Stomach (tissue), 9 donors: ENCODE measurements around the gene SORCS2. TPM values are rescaled to one million over a fixed set of nuclear protein-coding genes. Genes with fewer than 3 reads are reported as not detected.

Experiments
- DNase-seq, 2 donors: peaks; one replicate each; pipeline versions ENCODE4 v3.0.0 to v3.0.0-alpha.2; 2013 to 2019
- H3K27ac ChIP-seq, 5 donors: fragments of 200-600 bp in 4 of 5; sonication (generic) in 4 of 5; one replicate each; pipeline ENCODE4 v1.5.1; 2013 to 2019; ENCODE audit warnings: mild to moderate bottlenecking in 1 of 5, moderate library complexity in 1 of 5
- H3K27me3 ChIP-seq, 3 donors: fragments of 200-600 bp; sonication (generic); one replicate each; pipeline ENCODE4 v1.5.1; 2017 to 2019; ENCODE audit warnings: mixed run types in 1 of 3
- H3K36me3 ChIP-seq, 4 donors: fragments of 200-600 bp; sonication (generic); 1 replicate in 3 of 4; 2 replicates in 1 of 4; pipeline ENCODE4 v1.5.1; 2016 to 2019
- H3K4me1 ChIP-seq, 4 donors: fragments of 200-600 bp; sonication (generic); one replicate each; pipeline ENCODE4 v1.5.1; 2016 to 2019
- H3K4me3 ChIP-seq, 4 donors: fragments of 200-600 bp; sonication (generic) in 3 of 4; one replicate each; pipeline ENCODE4 v1.5.1; 2016 to 2019; ENCODE audit warnings: mild to moderate bottlenecking in 1 of 4
- H3K9me3 ChIP-seq, 4 donors: fragments of 200-600 bp; sonication (generic); one replicate each; pipeline ENCODE4 v1.5.1; 2016 to 2019
- CTCF ChIP-seq, 7 experiments: fragments of 450-650 bp in 4 of 7; fragments of 200-600 bp in 3 of 7; sonication (generic) in 3 of 7; IDR thresholded peaks; one replicate each; pipeline ENCODE4 v1.5.1; 2016 to 2019; ENCODE audit warnings: antibody characterized with exemption in 7 of 7, control low read depth in 2 of 7, mild to moderate bottlenecking in 1 of 7
- EP300 ChIP-seq: sonication (generic); formaldehyde crosslinking; IDR thresholded peaks from one replicate; pipeline ENCODE4 v1.6.1; 2017; ENCODE audit warnings: antibody characterized with exemption
- POLR2A ChIP-seq, 4 donors: fragments of 450-650 bp; IDR thresholded peaks; one replicate each; pipeline ENCODE4 v1.6.1; 2016; ENCODE audit warnings: antibody characterized with exemption in 4 of 4, control low read depth in 2 of 4, mild to moderate bottlenecking in 1 of 4, moderate library complexity in 1 of 4
- POLR2AphosphoS5 ChIP-seq, 3 donors: sonication (generic); formaldehyde crosslinking; IDR thresholded peaks; one replicate each; pipeline ENCODE4 v1.6.1; 2016; ENCODE audit warnings: antibody characterized with exemption in 3 of 3
- WGBS, 5 donors: extraction: QIAGEN DNeasy Blood & Tissue Kit in 3 of 5; methylation state at CpG; one replicate each; pipeline versions ENCODE4 v1.1.5 to v1.1.7; 2013 to 2018; 5-methylcytosine and 5-hydroxymethylcytosine counted together
- intact Hi-C: fragments of 100-400 bp; cut with DNase I; formaldehyde crosslinking; loops from one replicate; pipeline ENCODE4 v1.15.1; 2023; ENCODE audit warnings: low total_unique reads
- polyA plus RNA-seq, 3 donors: library from polyadenylated mRNA; stranded (reverse); fragments of 200-250 nt; gene quantifications; one replicate each; pipeline ENCODE4 v1.2.3, GENCODE V29; 2013
- total RNA-seq, 5 donors: library from RNA; depleted of rRNA; stranded (reverse); fragments of >200 nt; gene quantifications; one replicate each; pipeline versions ENCODE4 v1.1.0 to v1.2.3, GENCODE V29; 2014 to 2016
- donor health status: healthy with polysubstance abuse.
- donor health status: Bipolar disorder and iron deficiency.
- donor health status: healthy.

The SORCS2 gene
- total and polyA plus RNA-seq, 8 donors, result under 0.01 to 13.0 (median 0.50) TPM; not detected in 1

- intact Hi-C loops, result loop anchor here (5.0 kb wide), 1 partner anchor 528 kb away; no protein-coding TSS in a partner anchor
Observed at GRCh38 chr4:7715271-7716009, 523.1 kb downstream of the SORCS2 start.

GRCh38 chr4:7716010-7716721 is 523.8 kb downstream of the SORCS2 start:
- Histone ChIP-seq H3K27ac (no peak overlapping the region), H3K4me3 (no peak overlapping the region), H3K27me3 (peaks cover 0 to 39% (median 9%) of the 10 kb centered on the region in 3 donors), H3K4me1 (peaks cover 0 to 7% (median 5%) of the 10 kb centered on the region in 4 donors), H3K9me3 (peaks cover 0 to 10% (median 3%) of the 10 kb centered on the region in 4 donors), H3K36me3 (peaks cover 0 to 5% (median 0%) of the 10 kb centered on the region in 4 donors)
- WGBS, 5 donors, result 66 to 78% (median 74%) methylated on average over 6 of the region's 6 CpGs
- no peak for DNase-seq
- intact Hi-C loops, result loop anchor here (5.0 kb wide), 1 partner anchor 529 kb away; no protein-coding TSS in a partner anchor
- TF ChIP-seq EP300, result no peak
- no peak for TF ChIP-seq POLR2AphosphoS5 (IDR thresholded peaks at IDR 0.05)
- no peak for TF ChIP-seq CTCF (IDR thresholded peaks at IDR 0.05)
- no peak for TF ChIP-seq POLR2A (IDR thresholded peaks at IDR 0.05)

More at GRCh38 chr4:7715271-7716009, 523.1 kb downstream of the SORCS2 start:
- Histone ChIP-seq H3K36me3 (peaks cover 0 to 5% (median 0%) of the 10 kb centered on the region in 4 donors), H3K9me3 (peaks cover 0 to 10% (median 3%) of the 10 kb centered on the region in 4 donors), H3K4me1 (peaks cover 0 to 7% (median 5%) of the 10 kb centered on the region in 4 donors), H3K27me3 (peaks cover 0 to 32% (median 9%) of the 10 kb centered on the region in 3 donors), H3K4me3 (no peak overlapping the region), H3K27ac (no peak overlapping the region)
- no peak for DNase-seq
- 75 to 81% (median 77%) methylated on average over 11 of the region's 11 CpGs for WGBS, 5 donors
- TF ChIP-seq POLR2AphosphoS5 (IDR thresholded peaks at IDR 0.05) (no peak), POLR2A (IDR thresholded peaks at IDR 0.05) (no peak), CTCF (IDR thresholded peaks at IDR 0.05) (no peak), EP300 (no peak)

- 85 to 89% (median 87%) methylated on average over 11 of the region's 11 CpGs for WGBS, 5 donors
- DNase-seq, result no peak
- peaks cover 0 to 41% (median 9%) of the 10 kb centered on the region in 3 donors for H3K27me3 ChIP-seq
- H3K4me3 ChIP-seq, result no peak overlapping the region
- H3K4me1 ChIP-seq, result peaks cover 0 to 7% (median 5%) of the 10 kb centered on the region in 4 donors
- H3K9me3 ChIP-seq, result peaks cover 0 to 10% (median 3%) of the 10 kb centered on the region in 4 donors
- intact Hi-C loops, result loop anchor here (5.0 kb wide), 1 partner anchor 530 kb away; no protein-coding TSS in a partner anchor
- peaks cover 0 to 5% (median 0%) of the 10 kb centered on the region in 4 donors for H3K36me3 ChIP-seq
- H3K27ac ChIP-seq, result no peak overlapping the region
- TF ChIP-seq POLR2A (IDR thresholded peaks at IDR 0.05), result no peak
- no peak for TF ChIP-seq POLR2AphosphoS5 (IDR thresholded peaks at IDR 0.05)
- TF ChIP-seq EP300, result no peak
- no peak for TF ChIP-seq CTCF (IDR thresholded peaks at IDR 0.05)
Observed at GRCh38 chr4:7717161-7717560, 524.8 kb downstream of the SORCS2 start.

GRCh38 chr4:7717946-7718490 is 525.7 kb downstream of the SORCS2 start:
- Histone ChIP-seq H3K27ac (no peak overlapping the region), H3K36me3 (peaks cover 0 to 5% (median 0%) of the 10 kb centered on the region in 4 donors), H3K27me3 (peaks cover 0 to 41% (median 9%) of the 10 kb centered on the region in 3 donors), H3K4me3 (no peak overlapping the region), H3K4me1 (peaks cover 0 to 7% (median 5%) of the 10 kb centered on the region in 4 donors), H3K9me3 (peaks cover 0 to 10% (median 3%) of the 10 kb centered on the region in 4 donors)
- TF ChIP-seq CTCF (IDR thresholded peaks at IDR 0.05), result no peak
- no peak for TF ChIP-seq EP300
- TF ChIP-seq POLR2A (IDR thresholded peaks at IDR 0.05), result no peak
- TF ChIP-seq POLR2AphosphoS5 (IDR thresholded peaks at IDR 0.05), result no peak
- intact Hi-C loops, result loop anchor here (5.0 kb wide), 1 partner anchor 531 kb away; no protein-coding TSS in a partner anchor
- DNase-seq, result no peak
- WGBS, 5 donors, result 64 to 77% (median 70%) methylated on average over 14 to 24 of the region's 24 CpGs
